Smooth muscle cell (in vitro differentiated cells): ENCODE results near the gene VIT. TPM values are rescaled to one million over a fixed set of nuclear protein-coding genes. Genes with fewer than 3 reads are reported as not detected.

ENCODE experiments used
- DNase-seq: peaks from one replicate; lab custom pipeline; 2025; ENCODE audit not compliant: unreplicated experiment; lab: John Stamatoyannopoulos, UW
- H2AFZ ChIP-seq: fragments of 200-600 bp; sonication (generic); 2 replicates; pipeline ENCODE4 v1.6.0; 2016; ENCODE audit warnings: antibody characterized with exemption, low read depth, mild to moderate bottlenecking
- H3F3A ChIP-seq: fragments of 200-600 bp; sonication (generic); 2 replicates; pipeline ENCODE4 v1.6.0; 2017; ENCODE audit warnings: antibody characterized with exemption, low read depth
- H3K27ac ChIP-seq: fragments of 200-600 bp; sonication (generic); 2 replicates; pipeline ENCODE4 v1.5.1; 2016; ENCODE audit warnings: low read depth, mild to moderate bottlenecking
- H3K27me3 ChIP-seq: fragments of 200-600 bp; sonication (generic); 2 replicates; pipeline ENCODE4 v1.6.1; 2016; ENCODE audit warnings: low read depth, mild to moderate bottlenecking
- H3K36me3 ChIP-seq: fragments of 200-600 bp; sonication (generic); 2 replicates; pipeline ENCODE4 v1.5.1; 2016; ENCODE audit warnings: low read depth
- H3K4me1 ChIP-seq: fragments of 200-600 bp; sonication (generic); 2 replicates; pipeline ENCODE4 v1.5.1; 2016; ENCODE audit warnings: low read depth
- H3K4me2 ChIP-seq: fragments of 200-600 bp; sonication (generic); 2 replicates; pipeline ENCODE4 v1.6.0; 2016; ENCODE audit warnings: mild to moderate bottlenecking
- H3K4me3 ChIP-seq: fragments of 200-600 bp; sonication (generic); 2 replicates; pipeline ENCODE4 v1.5.1; 2016; ENCODE audit warnings: mild to moderate bottlenecking
- H3K79me2 ChIP-seq: fragments of 200-600 bp; sonication (generic); 2 replicates; pipeline ENCODE4 v1.6.0; 2016; ENCODE audit warnings: low read depth, mild to moderate bottlenecking
- H3K9ac ChIP-seq: fragments of 200-600 bp; sonication (generic); 2 replicates; pipeline ENCODE4 v1.6.0; 2016; ENCODE audit warnings: low read depth
- H3K9me3 ChIP-seq: fragments of 200-600 bp; sonication (generic); replicated peaks from 2 replicates; pipeline ENCODE4 v1.5.1; 2016; ENCODE audit warnings: low read depth
- H4K20me1 ChIP-seq: fragments of 200-600 bp; sonication (generic); 2 replicates; pipeline ENCODE4 v1.6.0; 2016; ENCODE audit warnings: low read depth
- CTCF ChIP-seq: fragments of 200-600 bp; sonication (generic); IDR thresholded peaks from 2 replicates; pipeline ENCODE4 v1.5.1; 2017; ENCODE audit warnings: borderline replicate concordance, mild to moderate bottlenecking, antibody characterized with exemption; ENCODE audit not compliant: insufficient read depth, poor library complexity, severe bottlenecking
- WGBS: methylation state at CpG from one replicate; pipeline ENCODE4 v1.1.7; 2016; ENCODE audit warnings: low lambda C conversion rate; 5-methylcytosine and 5-hydroxymethylcytosine counted together
- polyA plus RNA-seq: library from polyadenylated mRNA; unstranded; fragments of >200 nt; fragmentation: Nextera tagmentation; extraction: Ambion mirVana; gene quantifications from 2 replicates; pipeline ENCODE4 v1.2.1, GENCODE V29; 2016
- total RNA-seq: library from RNA; depleted of rRNA; stranded (reverse); fragments of >200 nt; gene quantifications from 2 replicates; pipeline ENCODE4 v1.2.3, GENCODE V29; 2014

Gene VIT
- total and polyA plus RNA-seq, 2 experiments from 2014 or later: 0.13 TPM; not detected in 1

- Histone ChIP-seq H3K4me2 (no peak overlapping the region), H4K20me1 (no peaks in the 10 kb centered on the region), H3K9me3 (no peaks in the 10 kb centered on the region), H3K27me3 (no peaks in the 10 kb centered on the region), H3K9ac (no peak overlapping the region), H3K4me3 (no peak overlapping the region), H3F3A (no peaks in the 10 kb centered on the region), H2AFZ (no peak overlapping the region), H3K4me1 (no peaks in the 10 kb centered on the region), H3K27ac (no peak overlapping the region), H3K79me2 (no peaks in the 10 kb centered on the region), H3K36me3 (no peaks in the 10 kb centered on the region)
- no peak for TF ChIP-seq CTCF
- DNase-seq: no peak
- 95% methylated on average over 35 of the region's 35 CpGs for WGBS
Observed at GRCh38 chr2:36808386-36809068, 112.0 kb downstream of the VIT start.

GRCh38 chr2:36809069-36809445 lies 112.5 kb downstream of the VIT start:
- WGBS: 98% methylated on average over 3 of the region's 3 CpGs
- Histone ChIP-seq H3K79me2 (no peaks in the 10 kb centered on the region), H3K9me3 (no peaks in the 10 kb centered on the region)

GRCh38 chr2:36811071-36811470 lies 114.6 kb downstream of the VIT start:
- Histone ChIP-seq H3K4me3 (no peak overlapping the region), H3K36me3 (no peaks in the 10 kb centered on the region), H3F3A (no peaks in the 10 kb centered on the region), H3K4me2 (no peak overlapping the region), H3K27ac (no peak overlapping the region), H3K27me3 (no peaks in the 10 kb centered on the region), H3K4me1 (no peaks in the 10 kb centered on the region), H2AFZ (no peak overlapping the region), H4K20me1 (no peaks in the 10 kb centered on the region), H3K79me2 (no peaks in the 10 kb centered on the region), H3K9ac (no peak overlapping the region), H3K9me3 (no peaks in the 10 kb centered on the region)
- DNase-seq: no peak
- no peak for TF ChIP-seq CTCF
- WGBS: 93% methylated on average over 5 of the region's 5 CpGs

More at GRCh38 chr2:36809069-36809445, 112.5 kb downstream of the VIT start:
- DNase-seq: no peak
- Histone ChIP-seq H3F3A (no peaks in the 10 kb centered on the region), H3K4me1 (no peaks in the 10 kb centered on the region), H3K4me2 (no peak overlapping the region), H3K36me3 (no peaks in the 10 kb centered on the region), H3K27ac (no peak overlapping the region), H3K9ac (no peak overlapping the region), H3K27me3 (no peaks in the 10 kb centered on the region), H3K4me3 (no peak overlapping the region), H4K20me1 (no peaks in the 10 kb centered on the region), H2AFZ (no peak overlapping the region)
- TF ChIP-seq CTCF: no peak

- Histone ChIP-seq H3K4me3 (no peak overlapping the region), H4K20me1 (no peaks in the 10 kb centered on the region)
- 39% methylated on average over 6 of the region's 6 CpGs for WGBS
Observed at GRCh38 chr2:36812196-36812595, 115.7 kb downstream of the VIT start.

More at GRCh38 chr2:36812196-36812595, 115.7 kb downstream of the VIT start:
- Histone ChIP-seq H3K4me2 (no peak overlapping the region), H3K79me2 (no peaks in the 10 kb centered on the region), H3K36me3 (no peaks in the 10 kb centered on the region), H2AFZ (no peak overlapping the region), H3K27me3 (no peaks in the 10 kb centered on the region), H3K9ac (no peak overlapping the region), H3F3A (no peaks in the 10 kb centered on the region), H3K9me3 (no peaks in the 10 kb centered on the region), H3K4me1 (no peaks in the 10 kb centered on the region), H3K27ac (no peak overlapping the region)
- TF ChIP-seq CTCF: no peak
- no peak for DNase-seq
